WI38 (cell line): ENCODE measurements around the gene NDOR1.

Experiments used
- H3K4me3 ChIP-seq: 2 replicates; pipeline ENCODE4 v1.5.1; 2011; ENCODE audit warnings: low read depth, mild to moderate bottlenecking, control low read depth, low read length
- CTCF ChIP-seq: IDR thresholded peaks from 2 replicates; pipeline ENCODE4 v1.5.1; 2012; ENCODE audit warnings: low read depth, mild to moderate bottlenecking, control low read depth, low read length

The NDOR1 gene

DNA sequence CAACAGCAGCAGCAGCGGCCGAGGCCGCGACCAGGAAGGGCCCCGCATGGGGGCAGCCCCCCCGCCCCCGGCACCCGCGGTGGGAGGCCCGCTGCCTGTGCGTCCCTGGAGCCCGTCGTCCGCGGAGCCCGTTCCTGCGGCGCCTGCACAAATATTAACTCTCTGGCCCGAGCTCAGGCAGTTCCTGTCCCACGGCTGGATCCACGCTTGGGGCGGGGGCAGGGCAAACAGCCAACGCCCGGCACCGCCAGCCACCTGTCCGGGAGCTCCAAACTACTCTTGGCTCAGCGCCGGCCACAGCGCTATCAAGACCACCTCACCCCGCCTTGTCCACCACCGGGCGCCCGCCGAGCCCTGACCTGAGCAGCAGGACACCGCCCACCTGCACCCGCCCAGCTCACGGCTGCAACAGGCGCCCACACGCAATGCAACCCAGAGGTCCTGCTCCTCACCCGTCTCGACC lies 35.6 kb upstream of the NDOR1 start, which contains the start of gene LRRC26:
LRRC26 (minus strand) TSS at position 156 of the 463 bp plus-strand sequence; CDS start at position 48, 108 bp downstream.
- no peak for TF ChIP-seq CTCF
- no peak within 1 kb of the TSS for H3K4me3 ChIP-seq

DNA sequence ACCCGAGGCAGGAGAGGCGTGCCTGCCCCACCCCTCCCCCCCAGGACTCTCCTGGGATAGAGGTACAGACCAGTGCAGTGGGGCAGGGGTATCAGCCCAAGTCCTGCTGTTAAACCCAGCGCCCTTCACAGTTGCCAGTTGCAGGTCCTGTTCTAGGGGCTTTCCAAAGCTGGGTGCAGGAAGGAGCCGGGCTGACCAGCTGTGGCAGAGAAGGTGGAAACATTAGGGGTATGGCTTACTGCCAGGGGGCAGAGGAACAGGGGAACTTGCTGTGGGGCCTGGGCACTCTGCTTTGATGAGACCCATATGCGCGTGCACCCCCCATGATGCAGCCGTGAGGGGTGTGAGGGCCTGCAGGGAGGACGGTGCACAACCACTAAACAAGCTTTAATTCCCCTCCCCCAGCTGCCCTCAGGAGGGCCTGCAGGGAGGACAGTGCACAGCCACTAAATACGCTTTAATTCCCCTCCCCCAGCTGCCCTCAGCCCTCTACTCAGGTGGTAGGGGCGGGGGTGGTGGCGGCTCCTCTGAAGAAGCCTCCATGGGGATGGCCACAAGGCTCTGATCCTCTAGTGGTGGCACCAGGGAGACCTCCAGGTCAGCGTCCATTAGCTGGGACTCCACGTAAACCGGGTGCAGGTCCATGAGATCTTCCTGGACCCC lies 34.9 kb upstream of the NDOR1 start:
- H3K4me3 ChIP-seq: no peak overlapping the region
- no peak for TF ChIP-seq CTCF

GRCh38 chr9:137171149-137171900 lies 34.2 kb upstream of the NDOR1 start:
- H3K4me3 ChIP-seq: no peak overlapping the region
- no peak for TF ChIP-seq CTCF

- no peak for TF ChIP-seq CTCF
- H3K4me3 ChIP-seq: no peak overlapping the region
Observed at GRCh38 chr9:137172901-137173795, 32.4 kb upstream of the NDOR1 start.

DNA sequence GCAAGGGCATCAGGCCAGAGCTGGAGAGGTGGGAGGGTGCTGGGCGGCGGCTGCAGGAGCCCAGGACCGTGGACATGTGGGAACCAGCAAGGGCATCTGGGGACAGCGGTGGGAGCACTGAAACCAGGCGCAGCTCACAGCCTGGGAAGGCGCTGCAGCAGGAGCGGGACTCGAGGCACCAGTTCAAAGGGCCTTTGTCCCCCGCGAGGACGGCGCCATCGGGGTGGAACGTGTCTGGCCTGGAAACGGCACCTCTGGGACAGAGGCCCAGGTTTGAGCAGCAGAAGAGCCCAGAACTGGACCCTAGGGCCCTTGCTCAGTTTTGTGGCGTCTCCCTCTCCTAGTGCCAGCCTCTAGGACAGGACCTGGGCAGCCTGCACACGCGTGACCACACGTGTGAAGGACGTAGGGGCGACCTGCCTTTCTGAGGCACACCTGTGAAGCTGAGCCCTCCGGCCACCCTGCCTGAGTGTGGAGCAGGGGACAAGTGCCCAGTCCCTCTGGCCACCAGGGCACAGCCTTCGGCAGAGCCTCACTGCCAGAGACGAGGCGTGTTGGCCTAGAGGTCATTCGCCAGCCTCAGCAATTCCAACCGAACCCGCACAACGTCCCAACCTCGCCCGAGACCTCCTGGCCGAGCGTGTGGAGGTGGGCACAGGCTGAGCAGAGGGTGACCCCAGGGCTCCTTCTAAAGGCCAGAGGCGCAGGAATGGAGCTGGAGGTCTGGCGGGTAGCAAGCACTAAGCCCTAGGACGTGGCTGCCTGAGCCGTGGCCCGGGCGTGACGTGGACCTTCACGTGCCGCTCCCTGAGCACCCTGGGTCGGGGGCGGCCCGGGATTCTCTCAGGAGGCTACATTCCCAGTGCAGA lies 31.5 kb upstream of the NDOR1 start:
- TF ChIP-seq CTCF: no peak
- H3K4me3 ChIP-seq: no peak overlapping the region

DNA sequence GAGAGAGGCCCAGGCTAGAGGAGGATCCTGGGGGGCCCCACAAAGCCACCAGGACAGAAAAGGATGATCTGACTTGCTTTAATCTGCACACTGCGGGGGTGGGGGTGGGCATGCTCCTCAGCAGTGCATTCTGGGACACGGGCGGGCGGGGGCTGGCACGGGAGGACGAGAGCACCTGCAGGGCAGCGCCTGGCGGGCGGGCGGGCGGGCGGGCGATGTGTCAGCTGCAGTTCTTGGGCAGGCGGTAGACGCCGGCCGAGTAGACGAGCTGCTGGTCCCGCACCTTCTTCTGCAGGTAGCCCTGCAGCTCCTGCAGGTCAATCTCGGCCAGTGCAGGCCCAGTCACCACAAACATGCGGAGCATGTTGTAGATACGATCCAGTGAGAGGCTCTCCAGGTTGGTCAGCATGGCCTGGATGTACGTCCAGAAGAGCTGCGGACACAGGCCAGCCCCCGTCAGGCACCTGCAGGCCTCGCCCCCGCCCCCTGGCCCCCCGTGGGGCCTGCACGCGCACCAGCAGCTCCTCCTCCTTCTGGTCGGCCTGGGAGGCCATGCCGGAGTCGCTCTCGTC lies 30.7 kb upstream of the NDOR1 start:
- H3K4me3 ChIP-seq: no peak overlapping the region
- no peak for TF ChIP-seq CTCF
